SK-N-SH (cell line): ENCODE measurements around the gene CHST1.

Experiments
- CTCF ChIP-seq: fragments of 200-600 bp; sonication (generic); IDR thresholded peaks from 2 replicates; pipeline ENCODE4 v1.6.1; 2017; ENCODE audit warnings: antibody characterized with exemption, mild to moderate bottlenecking, moderate library complexity
- MAX ChIP-seq: IDR thresholded peaks from 2 replicates; pipeline ENCODE4 v1.4.0; 2012; ENCODE audit warnings: low read depth
- POLR2AphosphoS5 ChIP-seq: IDR thresholded peaks from 2 replicates; pipeline ENCODE4 v1.6.1; 2012; ENCODE audit warnings: low read depth, low read length

DNA sequence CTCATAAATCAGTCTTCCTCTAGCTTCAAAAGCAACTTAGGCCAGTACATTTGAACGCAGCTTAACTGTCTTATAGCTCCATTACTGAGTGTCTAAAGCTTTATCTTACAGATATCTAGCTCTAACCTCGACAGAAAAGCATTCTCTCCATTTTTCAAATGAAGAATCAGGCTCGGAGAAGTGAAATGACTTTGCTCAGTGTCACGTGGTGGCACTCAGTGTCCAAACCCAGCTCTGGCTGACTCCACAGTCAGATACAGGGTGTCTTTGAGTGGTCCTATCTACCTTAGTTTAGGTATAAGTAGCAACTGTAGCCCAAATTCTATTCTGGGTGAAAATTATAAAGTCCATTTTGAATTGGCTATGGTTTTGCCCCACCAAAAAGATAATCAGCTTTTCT lies 38.7 kb upstream of the CHST1 start:
- TF ChIP-seq CTCF: no peak
- no peak for TF ChIP-seq POLR2AphosphoS5
- TF ChIP-seq MAX: no peak
